HepG2 (cell line): Measurements from ENCODE around the gene CR1. TPM values are rescaled to one million over a fixed set of nuclear protein-coding genes. Genes with fewer than 3 reads are reported as not detected.

Experiments
- ATAC-seq: fragments of 200-7000 bp; cut with Tn5 transposase; 3 replicates; pipeline ENCODE4 v1.9.1; 2020; ENCODE audit warnings: mild to moderate bottlenecking, moderate library complexity
- BruUV-seq: library from RNA; stranded (reverse); fragments of 400-500 nt; replicated peaks from 2 replicates; lab custom pipeline; 2021; lab: Mats Ljungman, UMichigan
- CTCF ChIA-PET: fragments of 300-600 bp; formaldehyde crosslinking; extraction: SDS; loops from one replicate; lab custom pipeline; 2021; ENCODE audit warnings: low total read pairs, inconsistent platforms, low intra/inter-chr PET ratio; lab: Yijun Ruan, JAX
- POLR2A ChIA-PET: fragments of 350-600 bp; sonication (Branson Sonifier 250); formaldehyde crosslinking; loops from one replicate; lab custom pipeline; 2020; ENCODE audit warnings: antibody characterized with exemption, inconsistent platforms; lab: Yijun Ruan, JAX
- DNase-seq: peaks from one replicate; pipeline ENCODE4 v3.0.0-alpha.2; 2015; ENCODE audit warnings: low spot score
- FAIRE-seq: peaks from 3 replicates; lab custom pipeline; 2011; peaks lifted over from hg19 to GRCh38; lab: Jason Lieb, UNC
- H2AFZ ChIP-seq: one replicate; pipeline ENCODE4 v1.6.1; 2011; ENCODE audit warnings: low read length, inconsistent platforms
- H3K27ac ChIP-seq: fragments of 300-600 bp; 3 replicates; pipeline ENCODE4 v1.8.0; 2011; ENCODE audit warnings: mixed run types, mild to moderate bottlenecking, mixed read lengths, low read length, inconsistent platforms; ENCODE audit not compliant: insufficient read depth; ENCODE audit errors: extremely low read length
- H3K27me3 ChIP-seq, 2 experiments: fragments of 200-600 bp in 1 of 2; 2 replicates in 1 of 2; 3 replicates in 1 of 2; pipeline versions ENCODE4 v1.6.0 to v1.8.0; 2011; ENCODE audit warnings: low read length in 2 of 2, mild to moderate bottlenecking in 2 of 2, moderate library complexity in 2 of 2, inconsistent platforms in 1 of 2; ENCODE audit not compliant: insufficient read depth in 2 of 2, control insufficient read depth in 1 of 2
- H3K36me3 ChIP-seq, 2 experiments: fragments of 200-600 bp in 1 of 2; replicated peaks in 1 of 2; 2 replicates in 1 of 2; 3 replicates in 1 of 2; pipeline versions ENCODE4 v1.5.1 to v1.8.0; 2011; ENCODE audit warnings: low read length in 2 of 2, inconsistent platforms in 1 of 2; ENCODE audit not compliant: insufficient read depth in 2 of 2, control insufficient read depth in 1 of 2
- H3K4me1 ChIP-seq: 2 replicates; pipeline ENCODE4 v1.5.1; 2012; ENCODE audit warnings: low read length, inconsistent platforms; ENCODE audit not compliant: insufficient read depth
- H3K4me2 ChIP-seq: 2 replicates; pipeline ENCODE4 v1.6.0; 2011; ENCODE audit warnings: low read depth, low read length, inconsistent platforms
- H3K4me3 ChIP-seq, 3 experiments: fragments of 200-600 bp in 1 of 3; sonication (generic), shearing (Covaris generic) in 1 of 3; replicated peaks in 1 of 3; 2 replicates each; pipeline ENCODE4 v1.5.1; 2011 to 2016; ENCODE audit warnings: low read length in 3 of 3, inconsistent platforms in 2 of 3, low read depth in 2 of 3, mild to moderate bottlenecking in 2 of 3, control low read depth in 1 of 3, mixed read lengths in 1 of 3; ENCODE audit not compliant: insufficient read depth in 1 of 3
- H3K79me2 ChIP-seq: one replicate; pipeline ENCODE4 v1.6.1; 2011; ENCODE audit warnings: low read length, inconsistent platforms; ENCODE audit not compliant: insufficient read depth
- H3K9ac ChIP-seq: 2 replicates; pipeline ENCODE4 v1.6.0; 2011; ENCODE audit warnings: mild to moderate bottlenecking, low read depth, low read length, inconsistent platforms; ENCODE audit not compliant: insufficient read depth
- H3K9me3 ChIP-seq: 2 replicates; pipeline ENCODE4 v1.5.1; 2012; ENCODE audit warnings: mild to moderate bottlenecking, low read length
- H4K20me1 ChIP-seq: 2 replicates; pipeline ENCODE4 v1.6.0; 2011; ENCODE audit warnings: inconsistent platforms, mild to moderate bottlenecking, low read length, moderate library complexity; ENCODE audit not compliant: insufficient read depth
- GATA4 ChIP-seq: sonication (generic); IDR thresholded peaks from 2 replicates; pipeline ENCODE4 v1.6.1; 2016; ENCODE audit warnings: antibody characterized with exemption, low read depth, borderline replicate concordance
- GZF1 ChIP-seq: sonication (generic); formaldehyde crosslinking; IDR thresholded peaks from 2 replicates; pipeline ENCODE4 v1.5.1; 2020; ENCODE audit warnings: mild to moderate bottlenecking, missing genetic modification reagents
- IRF1 ChIP-seq: sonication (generic); formaldehyde crosslinking; IDR thresholded peaks from 2 replicates; pipeline ENCODE4 v1.4.0; 2020; ENCODE audit warnings: low read depth, mild to moderate bottlenecking, missing genetic modification reagents
- KDM4B ChIP-seq: sonication (generic); formaldehyde crosslinking; IDR thresholded peaks from 2 replicates; pipeline ENCODE4 v1.4.0; 2020; ENCODE audit warnings: missing genetic modification reagents
- MAFG ChIP-seq: sonication (generic); formaldehyde crosslinking; IDR thresholded peaks from 2 replicates; pipeline ENCODE4 v1.5.1; 2020; ENCODE audit warnings: mild to moderate bottlenecking, missing genetic modification reagents
- MXD4 ChIP-seq: IDR thresholded peaks from 2 replicates; pipeline ENCODE4 v1.6.1; 2016; ENCODE audit warnings: mild to moderate bottlenecking, missing biosample characterization, missing genetic modification reagents
- STAG1 ChIP-seq: sonication (generic); formaldehyde crosslinking; IDR thresholded peaks from 2 replicates; pipeline ENCODE4 v1.4.0; 2020; ENCODE audit warnings: missing genetic modification reagents
- TAF15 ChIP-seq: fragments of 200-400 bp; formaldehyde crosslinking; IDR thresholded peaks from one replicate; pipeline ENCODE4 v1.6.1; 2018; ENCODE audit warnings: mild to moderate bottlenecking, low read depth, low read length; ENCODE audit not compliant: poor library complexity, severe bottlenecking
- TBX2 ChIP-seq: sonication (generic); formaldehyde crosslinking; IDR thresholded peaks from 2 replicates; pipeline ENCODE4 v1.5.0; 2020; ENCODE audit warnings: missing genetic modification reagents, mild to moderate bottlenecking, borderline replicate concordance
- ZNF124 ChIP-seq: sonication (generic); formaldehyde crosslinking; IDR thresholded peaks from 2 replicates; pipeline ENCODE4 v1.4.0; 2020; ENCODE audit warnings: missing genetic modification reagents
- ZNF282 ChIP-seq: fragments of 450-650 bp; IDR thresholded peaks from 2 replicates; pipeline ENCODE4 v1.6.1; 2018; ENCODE audit not compliant: partially characterized antibody
- ZNF362 ChIP-seq: sonication (generic); formaldehyde crosslinking; IDR thresholded peaks from 2 replicates; pipeline ENCODE4 v1.4.0; 2020; ENCODE audit warnings: missing genetic modification reagents, mild to moderate bottlenecking, borderline replicate concordance
- ZNF724P ChIP-seq: sonication (generic); formaldehyde crosslinking; IDR thresholded peaks from 2 replicates; pipeline ENCODE4 v1.8.0; 2022; ENCODE audit warnings: missing genetic modification reagents, borderline replicate concordance
- WGBS: methylation state at CpG from one replicate; pipeline ENCODE4 v1.1.6; 2017; ENCODE audit warnings: low lambda C conversion rate; 5-methylcytosine and 5-hydroxymethylcytosine counted together
- in situ Hi-C: cut with HindIII; loops from 2 replicates; pipeline ENCODE4 v1.10.0; 2017; ENCODE audit warnings: low pct_unique_long_range_greater_than_20kb; ENCODE audit not compliant: extremely low pct_ligation_motif_present
- intact Hi-C: fragments of 100-400 bp; cut with micrococcal nuclease; formaldehyde crosslinking; loops from one replicate; pipeline ENCODE4 v1.10.0; 2022; ENCODE audit not compliant: unreplicated experiment
- polyA plus RNA-seq, 8 experiments: library from polyadenylated mRNA; depleted of rRNA in 3 of 8; stranded (reverse) in 7 of 8; unstranded in 1 of 8; fragments of >200 nt; fragmentation: Illumina TruSeq in 4 of 8; extraction: Trizol in 4 of 8; gene quantifications; 2 replicates each; pipeline versions ENCODE4 v1.2.1 to v1.2.3, GENCODE V29; 2011 to 2016; ENCODE audit warnings: low read depth in 4 of 8, missing spikeins in 1 of 8, mixed read lengths in 1 of 8; ENCODE audit not compliant: insufficient read depth in 1 of 8
- total RNA-seq, 5 experiments: library from RNA; depleted of rRNA; stranded (reverse); fragments of >200 nt; fragmentation: Illumina TruSeq; extraction: Trizol; gene quantifications; 2 replicates each; pipeline ENCODE4 v1.2.3, GENCODE V29; 2016; ENCODE audit warnings: low read depth in 1 of 5
- TF ChIP-seq, protein P1 (sequence below): sonication (generic); formaldehyde crosslinking; conservative IDR thresholded peaks from 2 replicates; pipeline ENCODE4 v1.4.0; 2020; ENCODE audit warnings: missing genetic modification reagents
- TF ChIP-seq, protein P2 (sequence below): sonication (generic); formaldehyde crosslinking; IDR thresholded peaks from 2 replicates; pipeline ENCODE4 v1.5.0; 2020; ENCODE audit warnings: mild to moderate bottlenecking, missing genetic modification reagents, borderline replicate concordance

Gene CR1
- total and polyA plus RNA-seq, 2 of the 13 experiments (the other 11 are each of a cell fraction or from before 2014, with no cell fraction given), result not detected

DNA sequence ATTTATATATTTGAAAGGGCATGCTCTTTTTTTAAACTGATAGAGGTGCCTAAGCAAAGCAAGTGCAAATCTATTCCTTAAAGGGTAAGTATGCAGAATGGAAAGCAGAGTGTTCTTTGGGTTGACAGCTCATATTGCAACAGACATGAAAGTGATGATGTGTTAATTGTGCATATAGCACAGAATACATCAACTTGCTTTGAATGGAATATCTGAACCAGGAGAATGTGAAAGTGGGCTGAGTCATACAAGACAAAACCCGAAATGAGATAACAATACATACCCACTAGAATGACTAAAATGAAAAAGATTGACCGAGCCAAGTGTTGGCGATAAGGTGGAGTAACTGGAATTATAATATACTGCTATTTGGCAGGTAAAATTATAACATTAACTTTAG is 4.3 kb downstream of the CR1 start:
- no peak overlapping the region for H3K9ac ChIP-seq
- ATAC-seq (no peak), DNase-seq (no peak), FAIRE-seq (no peak)
- H3K4me1 ChIP-seq, result no peaks in the 10 kb centered on the region
- no peaks in the 10 kb centered on the region for H3K36me3 ChIP-seq
- no peaks in the 10 kb centered on the region for H3K9me3 ChIP-seq
- ChIA-PET POLR2A (no interaction called here), CTCF (interaction anchor here (0.7 to 1.9 kb wide), 3 partner anchors 241 to 450 kb away, joined by 3 to 13 read pairs (median 3); partner anchors contain the start of gene YOD1)
- H4K20me1 ChIP-seq, result no peaks in the 10 kb centered on the region
- in situ Hi-C loops (no loop called here), intact Hi-C loops (no loop called here)
- H3K4me2 ChIP-seq, result no peak overlapping the region
- peaks cover 4 to 31% of the 10 kb centered on the region in 2 experiments; a peak in 3 of 5 replicates for H3K27me3 ChIP-seq
- BruUV-seq, result no TSS peak
- no peak overlapping the region for H3K4me3 ChIP-seq
- no peaks in the 10 kb centered on the region for H3K79me2 ChIP-seq
- WGBS, result 0% methylated on average over 3 of the region's 3 CpGs
- no peak overlapping the region for H2AFZ ChIP-seq
- H3K27ac ChIP-seq, result no peak overlapping the region
- no peak for TF ChIP-seq GATA4
- TF ChIP-seq IRF1 (CRISPR knock-in tag), result no peak
- no peak for TF ChIP-seq STAG1 (CRISPR knock-in tag)
- TF ChIP-seq, protein P1, sequence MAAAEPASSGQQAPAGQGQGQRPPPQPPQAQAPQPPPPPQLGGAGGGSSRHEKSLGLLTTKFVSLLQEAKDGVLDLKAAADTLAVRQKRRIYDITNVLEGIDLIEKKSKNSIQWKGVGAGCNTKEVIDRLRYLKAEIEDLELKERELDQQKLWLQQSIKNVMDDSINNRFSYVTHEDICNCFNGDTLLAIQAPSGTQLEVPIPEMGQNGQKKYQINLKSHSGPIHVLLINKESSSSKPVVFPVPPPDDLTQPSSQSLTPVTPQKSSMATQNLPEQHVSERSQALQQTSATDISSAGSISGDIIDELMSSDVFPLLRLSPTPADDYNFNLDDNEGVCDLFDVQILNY, result no peak
- TF ChIP-seq ZNF362 (CRISPR knock-in tag), result no peak
- no peak for TF ChIP-seq TBX2
- TF ChIP-seq, protein P2, sequence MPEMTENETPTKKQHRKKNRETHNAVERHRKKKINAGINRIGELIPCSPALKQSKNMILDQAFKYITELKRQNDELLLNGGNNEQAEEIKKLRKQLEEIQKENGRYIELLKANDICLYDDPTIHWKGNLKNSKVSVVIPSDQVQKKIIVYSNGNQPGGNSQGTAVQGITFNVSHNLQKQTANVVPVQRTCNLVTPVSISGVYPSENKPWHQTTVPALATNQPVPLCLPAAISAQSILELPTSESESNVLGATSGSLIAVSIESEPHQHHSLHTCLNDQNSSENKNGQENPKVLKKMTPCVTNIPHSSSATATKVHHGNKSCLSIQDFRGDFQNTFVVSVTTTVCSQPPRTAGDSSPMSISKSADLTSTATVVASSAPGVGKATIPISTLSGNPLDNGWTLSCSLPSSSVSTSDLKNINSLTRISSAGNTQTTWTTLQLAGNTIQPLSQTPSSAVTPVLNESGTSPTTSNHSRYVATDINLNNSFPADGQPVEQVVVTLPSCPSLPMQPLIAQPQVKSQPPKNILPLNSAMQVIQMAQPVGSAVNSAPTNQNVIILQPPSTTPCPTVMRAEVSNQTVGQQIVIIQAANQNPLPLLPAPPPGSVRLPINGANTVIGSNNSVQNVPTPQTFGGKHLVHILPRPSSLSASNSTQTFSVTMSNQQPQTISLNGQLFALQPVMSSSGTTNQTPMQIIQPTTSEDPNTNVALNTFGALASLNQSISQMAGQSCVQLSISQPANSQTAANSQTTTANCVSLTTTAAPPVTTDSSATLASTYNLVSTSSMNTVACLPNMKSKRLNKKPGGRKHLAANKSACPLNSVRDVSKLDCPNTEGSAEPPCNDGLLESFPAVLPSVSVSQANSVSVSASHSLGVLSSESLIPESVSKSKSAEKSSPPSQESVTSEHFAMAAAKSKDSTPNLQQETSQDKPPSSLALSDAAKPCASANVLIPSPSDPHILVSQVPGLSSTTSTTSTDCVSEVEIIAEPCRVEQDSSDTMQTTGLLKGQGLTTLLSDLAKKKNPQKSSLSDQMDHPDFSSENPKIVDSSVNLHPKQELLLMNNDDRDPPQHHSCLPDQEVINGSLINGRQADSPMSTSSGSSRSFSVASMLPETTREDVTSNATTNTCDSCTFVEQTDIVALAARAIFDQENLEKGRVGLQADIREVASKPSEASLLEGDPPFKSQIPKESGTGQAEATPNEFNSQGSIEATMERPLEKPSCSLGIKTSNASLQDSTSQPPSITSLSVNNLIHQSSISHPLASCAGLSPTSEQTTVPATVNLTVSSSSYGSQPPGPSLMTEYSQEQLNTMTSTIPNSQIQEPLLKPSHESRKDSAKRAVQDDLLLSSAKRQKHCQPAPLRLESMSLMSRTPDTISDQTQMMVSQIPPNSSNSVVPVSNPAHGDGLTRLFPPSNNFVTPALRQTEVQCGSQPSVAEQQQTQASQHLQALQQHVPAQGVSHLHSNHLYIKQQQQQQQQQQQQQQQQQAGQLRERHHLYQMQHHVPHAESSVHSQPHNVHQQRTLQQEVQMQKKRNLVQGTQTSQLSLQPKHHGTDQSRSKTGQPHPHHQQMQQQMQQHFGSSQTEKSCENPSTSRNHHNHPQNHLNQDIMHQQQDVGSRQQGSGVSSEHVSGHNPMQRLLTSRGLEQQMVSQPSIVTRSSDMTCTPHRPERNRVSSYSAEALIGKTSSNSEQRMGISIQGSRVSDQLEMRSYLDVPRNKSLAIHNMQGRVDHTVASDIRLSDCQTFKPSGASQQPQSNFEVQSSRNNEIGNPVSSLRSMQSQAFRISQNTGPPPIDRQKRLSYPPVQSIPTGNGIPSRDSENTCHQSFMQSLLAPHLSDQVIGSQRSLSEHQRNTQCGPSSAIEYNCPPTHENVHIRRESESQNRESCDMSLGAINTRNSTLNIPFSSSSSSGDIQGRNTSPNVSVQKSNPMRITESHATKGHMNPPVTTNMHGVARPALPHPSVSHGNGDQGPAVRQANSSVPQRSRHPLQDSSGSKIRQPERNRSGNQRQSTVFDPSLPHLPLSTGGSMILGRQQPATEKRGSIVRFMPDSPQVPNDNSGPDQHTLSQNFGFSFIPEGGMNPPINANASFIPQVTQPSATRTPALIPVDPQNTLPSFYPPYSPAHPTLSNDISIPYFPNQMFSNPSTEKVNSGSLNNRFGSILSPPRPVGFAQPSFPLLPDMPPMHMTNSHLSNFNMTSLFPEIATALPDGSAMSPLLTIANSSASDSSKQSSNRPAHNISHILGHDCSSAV (CRISPR knock-in tag), result no peak
- no peak for TF ChIP-seq KDM4B (CRISPR knock-in tag)
- TF ChIP-seq TAF15, result no peak
- no peak for TF ChIP-seq ZNF724P
- no peak for TF ChIP-seq ZNF124 (CRISPR knock-in tag)
- TF ChIP-seq MXD4 (CRISPR knock-in tag), result no peak
- TF ChIP-seq ZNF282, result no peak
- no peak for TF ChIP-seq GZF1 (CRISPR knock-in tag)
- no peak for TF ChIP-seq MAFG (CRISPR knock-in tag)
